H54 (cell line): ENCODE results near the gene MSMB.
"Not testable (repeated sequence)": the region's sequence is repeated elsewhere in the genome, so short reads cannot be mapped to it uniquely, and the experiment has no call there.

Experiments
- DNase-seq: peaks from one replicate; pipeline ENCODE4 v3.0.0; 2011; ENCODE audit warnings: low spot score, mixed read lengths; ENCODE audit not compliant: insufficient read length
- FAIRE-seq: peaks from 3 replicates; lab custom pipeline; 2011; peaks lifted over from hg19 to GRCh38; lab: Jason Lieb, UNC
- POLR2A ChIP-seq: IDR thresholded peaks from 2 replicates; pipeline ENCODE4 v1.6.1; 2011; ENCODE audit warnings: low read depth, mild to moderate bottlenecking, low read length

MSMB gene

GRCh38 chr10:46046261-46046660 lies at the start of gene MSMB:
Gene MSMB, minus strand, starts transcription at chr10:46046269. Its CDS starts 32 bp downstream, at chr10:46046237.
- TF ChIP-seq POLR2A = no peak
- FAIRE-seq (no peak), DNase-seq (no peak)

- no peak for TF ChIP-seq POLR2A
- FAIRE-seq = no peak
- no peak for DNase-seq
Measured at GRCh38 chr10:46094931-46095750, 49.1 kb upstream of the MSMB start.

- DNase-seq (no peak), FAIRE-seq (no peak)
- TF ChIP-seq POLR2A = no peak
Measured at GRCh38 chr10:46094197-46094500, 48.1 kb upstream of the MSMB start.

- not testable (repeated sequence) for DNase-seq, FAIRE-seq
Measured at GRCh38 chr10:46093316-46094196, 47.5 kb upstream of the MSMB start.

- no peak for DNase-seq
- FAIRE-seq = no peak
- TF ChIP-seq POLR2A = no peak
Measured at GRCh38 chr10:46092524-46093081, 46.5 kb upstream of the MSMB start.

- DNase-seq = no peak
- no peak for TF ChIP-seq POLR2A
- FAIRE-seq = no peak
Measured at GRCh38 chr10:46091828-46092523, 45.9 kb upstream of the MSMB start.

- DNase-seq (no peak), FAIRE-seq (no peak)
- TF ChIP-seq POLR2A = no peak
Measured at GRCh38 chr10:46091080-46091827, 45.2 kb upstream of the MSMB start.

GRCh38 chr10:46090258-46090812 lies 44.3 kb upstream of the MSMB start:
- DNase-seq (no peak), FAIRE-seq (no peak)
- no peak for TF ChIP-seq POLR2A

- not testable (repeated sequence) for FAIRE-seq, DNase-seq
Measured at GRCh38 chr10:46087381-46087780, 41.3 kb upstream of the MSMB start.

- TF ChIP-seq POLR2A = no peak
- no peak for FAIRE-seq
Measured at GRCh38 chr10:46084321-46085165, 38.5 kb upstream of the MSMB start.

GRCh38 chr10:46080886-46081285 lies 34.8 kb upstream of the MSMB start:
- no peak for TF ChIP-seq POLR2A
- DNase-seq (no peak), FAIRE-seq (no peak)

More at GRCh38 chr10:46084321-46085165, 38.5 kb upstream of the MSMB start:
- DNase-seq = no peak

GRCh38 chr10:46079831-46080585 lies 33.9 kb upstream of the MSMB start:
- DNase-seq = no peak
- FAIRE-seq = no peak
- TF ChIP-seq POLR2A = no peak
